ENCODE results near the gene GRIK2.
"Not testable (repeated sequence)": the region's sequence is repeated elsewhere in the genome, so short reads cannot be mapped to it uniquely, and the experiment has no call there.

Gene GRIK2

GRCh38 chr6:101980924-101981323 is 587.4 kb downstream of the GRIK2 start:
- DNase-seq (ENCODE audit: low read depth in 4 of 4, low spot score in 1 of 4): no peak

- no peak for DNase-seq (ENCODE audit: low read depth in 4 of 4, low spot score in 1 of 4)
Measured at GRCh38 chr6:101986476-101986875, 593.0 kb downstream of the GRIK2 start.

GRCh38 chr6:101992286-101992685 is 598.8 kb downstream of the GRIK2 start:
- DNase-seq (ENCODE audit: low read depth in 4 of 4, low spot score in 1 of 4): no peak

- no peak for DNase-seq (ENCODE audit: low read depth in 4 of 4, low spot score in 1 of 4)
Measured at GRCh38 chr6:101994521-101994920, 601.0 kb downstream of the GRIK2 start.

GRCh38 chr6:102015431-102015830 is 621.9 kb downstream of the GRIK2 start:
- DNase-seq (ENCODE audit: low read depth in 4 of 4, low spot score in 1 of 4): no peak

GRCh38 chr6:102022281-102022680 is 628.8 kb downstream of the GRIK2 start:
- no peak for DNase-seq (ENCODE audit: low read depth in 4 of 4, low spot score in 1 of 4)

GRCh38 chr6:102022803-102023202 is 629.3 kb downstream of the GRIK2 start:
- no peak for DNase-seq (ENCODE audit: low read depth in 4 of 4, low spot score in 1 of 4)

- no peak for DNase-seq (ENCODE audit: low read depth in 4 of 4, low spot score in 1 of 4)
Measured at GRCh38 chr6:102023977-102024657, 630.6 kb downstream of the GRIK2 start.

- DNase-seq (ENCODE audit: low read depth in 4 of 4, low spot score in 1 of 4): no peak
Measured at GRCh38 chr6:102026649-102027048, 633.1 kb downstream of the GRIK2 start.

GRCh38 chr6:102028176-102028575 is 634.7 kb downstream of the GRIK2 start:
- DNase-seq (ENCODE audit: low read depth in 4 of 4, low spot score in 1 of 4): no peak

- no peak for DNase-seq (ENCODE audit: low read depth in 4 of 4, low spot score in 1 of 4)
Measured at GRCh38 chr6:102038964-102039363, 645.5 kb downstream of the GRIK2 start.

- no peak for DNase-seq (ENCODE audit: low read depth in 4 of 4, low spot score in 1 of 4)
Measured at GRCh38 chr6:102039441-102039840, 645.9 kb downstream of the GRIK2 start.

- no peak for DNase-seq (ENCODE audit: low read depth in 4 of 4, low spot score in 1 of 4)
Measured at GRCh38 chr6:102051001-102051400, 657.5 kb downstream of the GRIK2 start.

- no peak for DNase-seq (ENCODE audit: low read depth in 4 of 4, low spot score in 1 of 4)
Measured at GRCh38 chr6:102051720-102052119, 658.2 kb downstream of the GRIK2 start.

GRCh38 chr6:102064142-102064541 is 670.6 kb downstream of the GRIK2 start:
- no peak for DNase-seq (ENCODE audit: low read depth in 4 of 4, low spot score in 1 of 4)

GRCh38 chr6:102066301-102066700 is 672.8 kb downstream of the GRIK2 start:
- no peak for DNase-seq (ENCODE audit: low read depth in 4 of 4, low spot score in 1 of 4)

- DNase-seq (ENCODE audit: low read depth in 4 of 4, low spot score in 1 of 4): no peak
Measured at GRCh38 chr6:102068349-102068929, 674.9 kb downstream of the GRIK2 start.

- DNase-seq (ENCODE audit: low read depth in 4 of 4, low spot score in 1 of 4): no peak
Measured at GRCh38 chr6:102075539-102075938, 682.0 kb downstream of the GRIK2 start.

- no peak for DNase-seq (ENCODE audit: low read depth in 4 of 4, low spot score in 1 of 4)
Measured at GRCh38 chr6:102085257-102085656, 691.7 kb downstream of the GRIK2 start.

- DNase-seq (ENCODE audit: low read depth in 4 of 4, low spot score in 1 of 4): not testable (repeated sequence)
Measured at GRCh38 chr6:102088160-102088559, 694.7 kb downstream of the GRIK2 start.

- no peak for DNase-seq (ENCODE audit: low read depth in 4 of 4, low spot score in 1 of 4)
Measured at GRCh38 chr6:102114402-102114801, 720.9 kb downstream of the GRIK2 start.

GRCh38 chr6:102115911-102116310 is 722.4 kb downstream of the GRIK2 start:
- DNase-seq (ENCODE audit: low read depth in 4 of 4, low spot score in 1 of 4): no peak

- no peak for DNase-seq (ENCODE audit: low read depth in 4 of 4, low spot score in 1 of 4)
Measured at GRCh38 chr6:102118034-102118433, 724.5 kb downstream of the GRIK2 start.

Data from stimulated activated CD4-positive, alpha-beta T cell treated with anti-CD3 and anti-CD28 coated beads, Interleukin-1b, Interleukin-23, amount 100 ng/mL, for 24 hours (primary cell).